Nephron progenitor cell (in vitro differentiated cells): Measurements from ENCODE around the gene PIK3C3.

ENCODE experiments used
- DNase-seq: peaks from one replicate; pipeline ENCODE4 v3.0.0; 2021
- H3K27ac Mint-ChIP-seq: 2 replicates; pipeline ENCODE4 v1.8.0; 2021; ENCODE audit warnings: mild to moderate bottlenecking, moderate library complexity, mixed read lengths
- H3K27me3 Mint-ChIP-seq: 2 replicates; pipeline ENCODE4 v1.8.0; 2021; ENCODE audit warnings: mild to moderate bottlenecking, low read depth, mixed read lengths; ENCODE audit not compliant: poor library complexity
- H3K36me3 Mint-ChIP-seq: 2 replicates; pipeline ENCODE4 v1.8.0; 2021; ENCODE audit warnings: low read depth, mixed read lengths
- H3K4me1 Mint-ChIP-seq: 2 replicates; pipeline ENCODE4 v1.8.0; 2021; ENCODE audit warnings: mixed read lengths
- H3K4me3 Mint-ChIP-seq: 2 replicates; pipeline ENCODE4 v1.8.0; 2021; ENCODE audit warnings: mild to moderate bottlenecking, moderate library complexity, mixed read lengths
- H3K9me3 Mint-ChIP-seq: 2 replicates; pipeline ENCODE4 v1.8.0; 2021; ENCODE audit warnings: mild to moderate bottlenecking, moderate library complexity, mixed read lengths
- CTCF ChIP-seq: fragments of 200-600 bp; sonication (generic); IDR thresholded peaks from 2 replicates; pipeline ENCODE4 v1.5.0; 2021; ENCODE audit warnings: antibody characterized with exemption

Gene PIK3C3

GRCh38 chr18:42033137-42033810, 78.2 kb downstream of the PIK3C3 start:
- Mint-ChIP-seq H3K36me3 (peaks cover 62% of the 10 kb centered on the region), H3K4me1 (no peaks in the 10 kb centered on the region), H3K4me3 (no peak overlapping the region), H3K27me3 (no peaks in the 10 kb centered on the region), H3K27ac (no peak overlapping the region), H3K9me3 (no peaks in the 10 kb centered on the region)
- no peak for DNase-seq
- TF ChIP-seq CTCF, result no peak

GRCh38 chr18:42038936-42039335, 83.9 kb downstream of the PIK3C3 start:
- no peaks in the 10 kb centered on the region for H3K9me3 Mint-ChIP-seq
- peaks cover 67% of the 10 kb centered on the region for H3K36me3 Mint-ChIP-seq
- no peak overlapping the region for H3K27ac Mint-ChIP-seq
- TF ChIP-seq CTCF, result no peak
- no peaks in the 10 kb centered on the region for H3K27me3 Mint-ChIP-seq
- H3K4me3 Mint-ChIP-seq, result no peak overlapping the region
- DNase-seq, result no peak
- no peaks in the 10 kb centered on the region for H3K4me1 Mint-ChIP-seq

- no peaks in the 10 kb centered on the region for H3K27me3 Mint-ChIP-seq
- no peak for DNase-seq
- no peaks in the 10 kb centered on the region for H3K9me3 Mint-ChIP-seq
- no peak for TF ChIP-seq CTCF
- H3K4me1 Mint-ChIP-seq, result no peaks in the 10 kb centered on the region
- H3K27ac Mint-ChIP-seq, result no peak overlapping the region
- H3K36me3 Mint-ChIP-seq, result peaks cover 66% of the 10 kb centered on the region
- H3K4me3 Mint-ChIP-seq, result no peak overlapping the region
Observed at GRCh38 chr18:42039396-42039795, 84.4 kb downstream of the PIK3C3 start.

- Mint-ChIP-seq H3K36me3 (peaks cover 59% of the 10 kb centered on the region), H3K4me1 (no peaks in the 10 kb centered on the region), H3K9me3 (no peaks in the 10 kb centered on the region)
Observed at GRCh38 chr18:42041793-42042192, 86.8 kb downstream of the PIK3C3 start.

GRCh38 chr18:42045346-42045745, 90.3 kb downstream of the PIK3C3 start:
- no peak for TF ChIP-seq CTCF

More at GRCh38 chr18:42041793-42042192, 86.8 kb downstream of the PIK3C3 start:
- no peak for DNase-seq
- H3K4me3 Mint-ChIP-seq, result no peak overlapping the region
- H3K27ac Mint-ChIP-seq, result no peak overlapping the region
- H3K27me3 Mint-ChIP-seq, result no peaks in the 10 kb centered on the region
- no peak for TF ChIP-seq CTCF

GRCh38 chr18:42047721-42048120, 92.7 kb downstream of the PIK3C3 start:
- Mint-ChIP-seq H3K27me3 (no peaks in the 10 kb centered on the region), H3K9me3 (no peaks in the 10 kb centered on the region), H3K4me3 (no peak overlapping the region), H3K4me1 (peaks cover 18% of the 10 kb centered on the region), H3K27ac (no peak overlapping the region), H3K36me3 (peaks cover 36% of the 10 kb centered on the region)
- no peak for TF ChIP-seq CTCF
- no peak for DNase-seq

More at GRCh38 chr18:42045346-42045745, 90.3 kb downstream of the PIK3C3 start:
- H3K9me3 Mint-ChIP-seq, result no peaks in the 10 kb centered on the region
- no peak for DNase-seq
- peaks cover 3% of the 10 kb centered on the region for H3K4me1 Mint-ChIP-seq
- H3K4me3 Mint-ChIP-seq, result no peak overlapping the region
- H3K27me3 Mint-ChIP-seq, result no peaks in the 10 kb centered on the region
- peaks cover 50% of the 10 kb centered on the region for H3K36me3 Mint-ChIP-seq
- no peak overlapping the region for H3K27ac Mint-ChIP-seq
